Natural killer cell treated with Interleukin-12 subunit alpha and Interleukin-12 subunit beta and Interleukin-15 and Interleukin-18, amount 100 ng/mL, for 72 hours (primary cell): ENCODE results near the gene GCC2. TPM values are rescaled to one million over a fixed set of nuclear protein-coding genes. Genes with fewer than 3 reads are reported as not detected.
"Not testable (repeated sequence)": the region's sequence is repeated elsewhere in the genome, so short reads cannot be mapped to it uniquely, and the experiment has no call there.

Experiments
- ATAC-seq, 2 donors: fragments of 150-1000 bp; cut with Tn5 transposase in 1 of 2; sonication (Bioruptor Pico), chemical (Tn5 transposase) in 1 of 2; 2 replicates each; pipeline ENCODE4 v1.10.0; 2021
- DNase-seq: peaks from one replicate; pipeline ENCODE4 v3.0.0; 2022; ENCODE audit warnings: low spot score
- H3K27ac Mint-ChIP-seq, 2 donors: 1 replicate in 1 of 2; 2 replicates in 1 of 2; pipeline ENCODE4 v1.8.0; 2022; ENCODE audit warnings: mixed read lengths in 2 of 2, mild to moderate bottlenecking in 1 of 2, moderate library complexity in 1 of 2
- H3K27me3 Mint-ChIP-seq, 2 donors: 1 replicate in 1 of 2; 2 replicates in 1 of 2; pipeline ENCODE4 v1.8.0; 2022; ENCODE audit warnings: mixed read lengths in 2 of 2
- H3K36me3 Mint-ChIP-seq: one replicate; pipeline ENCODE4 v1.8.0; 2022; ENCODE audit warnings: mixed read lengths
- H3K4me1 Mint-ChIP-seq, 2 donors: 1 replicate in 1 of 2; 2 replicates in 1 of 2; pipeline ENCODE4 v1.8.0; 2022; ENCODE audit warnings: low read depth in 2 of 2, mixed read lengths in 2 of 2, mild to moderate bottlenecking in 1 of 2
- H3K4me3 Mint-ChIP-seq: one replicate; pipeline ENCODE4 v1.8.0; 2022; ENCODE audit warnings: mixed read lengths
- H3K9me3 Mint-ChIP-seq: 2 replicates; pipeline ENCODE4 v1.8.0; 2022; ENCODE audit warnings: mixed read lengths
- total RNA-seq, 2 donors: library from RNA; stranded (reverse); gene quantifications; one replicate each; pipeline ENCODE4 v1.2.3, GENCODE V29; 2022

The GCC2 gene
- total RNA-seq, 2 donors from 2014 or later: 36.4 to 41.8 TPM

- H3K36me3 Mint-ChIP-seq: peaks cover 55% of the 10 kb centered on the region
- H3K4me3 Mint-ChIP-seq, DNase-seq, H3K9me3 Mint-ChIP-seq, H3K27me3 Mint-ChIP-seq, ATAC-seq: not testable (repeated sequence)
- H3K27ac Mint-ChIP-seq: peak overlapping the region in 1 of 2 donors; percentile 22
- peaks cover 24 to 42% of the 10 kb centered on the region in 2 donors for H3K4me1 Mint-ChIP-seq
These were observed 4.5 kb downstream of the GCC2 start for GRCh38 chr2:108453530-108453929.

GRCh38 chr2:108454440-108454839, 5.4 kb downstream of the GCC2 start:
- peaks cover 5% of the 10 kb centered on the region for H3K9me3 Mint-ChIP-seq
- no peaks in the 10 kb centered on the region for H3K27me3 Mint-ChIP-seq
- DNase-seq: no peak
- H3K4me3 Mint-ChIP-seq: no peak overlapping the region
- peaks cover 62% of the 10 kb centered on the region for H3K36me3 Mint-ChIP-seq
- ATAC-seq: no peak
- peaks cover 22 to 46% of the 10 kb centered on the region in 2 donors for H3K4me1 Mint-ChIP-seq
- no peak overlapping the region for H3K27ac Mint-ChIP-seq

- ATAC-seq: no peak
- Mint-ChIP-seq H3K36me3 (peaks cover 66% of the 10 kb centered on the region), H3K4me1 (peaks cover 22 to 46% of the 10 kb centered on the region in 2 donors), H3K27ac (no peak overlapping the region), H3K4me3 (no peak overlapping the region), H3K9me3 (peaks cover 5% of the 10 kb centered on the region), H3K27me3 (no peaks in the 10 kb centered on the region)
- DNase-seq: no peak
These were observed 6.6 kb downstream of the GCC2 start for GRCh38 chr2:108455571-108455970.

GRCh38 chr2:108458082-108458481, 9.1 kb downstream of the GCC2 start:
- no peak overlapping the region for H3K4me3 Mint-ChIP-seq

GRCh38 chr2:108459441-108459840, 10.4 kb downstream of the GCC2 start:
- H3K36me3 Mint-ChIP-seq: peaks cover 67% of the 10 kb centered on the region
- no peak for DNase-seq
- ATAC-seq: no peak
- H3K27ac Mint-ChIP-seq: no peak overlapping the region
- peaks cover 26 to 44% of the 10 kb centered on the region in 2 donors for H3K4me1 Mint-ChIP-seq
- H3K9me3 Mint-ChIP-seq: peaks cover 5% of the 10 kb centered on the region
- H3K27me3 Mint-ChIP-seq: no peaks in the 10 kb centered on the region
- no peak overlapping the region for H3K4me3 Mint-ChIP-seq

More at GRCh38 chr2:108458082-108458481, 9.1 kb downstream of the GCC2 start:
- H3K9me3 Mint-ChIP-seq: peaks cover 5% of the 10 kb centered on the region
- H3K36me3 Mint-ChIP-seq: peaks cover 67% of the 10 kb centered on the region
- ATAC-seq: no peak
- no peaks in the 10 kb centered on the region for H3K27me3 Mint-ChIP-seq
- peaks cover 27 to 46% of the 10 kb centered on the region in 2 donors for H3K4me1 Mint-ChIP-seq
- H3K27ac Mint-ChIP-seq: no peak overlapping the region
- DNase-seq: no peak

GRCh38 chr2:108460345-108461037, 11.5 kb downstream of the GCC2 start:
- no peaks in the 10 kb centered on the region for H3K27me3 Mint-ChIP-seq
- H3K27ac Mint-ChIP-seq: peak overlapping the region; percentile 21 to 30
- DNase-seq: no peak
- peak overlapping the region; percentile 3 for H3K4me3 Mint-ChIP-seq
- H3K4me1 Mint-ChIP-seq: peaks cover 28 to 44% of the 10 kb centered on the region in 2 donors
- ATAC-seq: no peak
- H3K9me3 Mint-ChIP-seq: peaks cover 5% of the 10 kb centered on the region
- peaks cover 62% of the 10 kb centered on the region for H3K36me3 Mint-ChIP-seq

- DNase-seq: no peak
- Mint-ChIP-seq H3K36me3 (peaks cover 47% of the 10 kb centered on the region), H3K4me3 (no peak overlapping the region), H3K9me3 (no peaks in the 10 kb centered on the region), H3K27ac (peak overlapping the region in 1 of 2 donors; percentile 19), H3K4me1 (no peaks in the 10 kb centered on the region), H3K27me3 (no peaks in the 10 kb centered on the region)
- ATAC-seq: no peak
These were observed 28.1 kb downstream of the GCC2 start for GRCh38 chr2:108477099-108477498.

- DNase-seq (no peak), ATAC-seq (no peak)
- Mint-ChIP-seq H3K36me3 (peaks cover 11% of the 10 kb centered on the region), H3K27ac (no peak overlapping the region), H3K27me3 (no peaks in the 10 kb centered on the region), H3K4me3 (no peak overlapping the region), H3K4me1 (no peaks in the 10 kb centered on the region), H3K9me3 (no peaks in the 10 kb centered on the region)
These were observed 36.2 kb downstream of the GCC2 start for GRCh38 chr2:108485253-108485652.

GRCh38 chr2:108490506-108491122, 41.6 kb downstream of the GCC2 start:
- H3K4me1 Mint-ChIP-seq: no peaks in the 10 kb centered on the region
- no peaks in the 10 kb centered on the region for H3K36me3 Mint-ChIP-seq
- H3K9me3 Mint-ChIP-seq: no peaks in the 10 kb centered on the region

GRCh38 chr2:108491848-108492247, 42.8 kb downstream of the GCC2 start:
- H3K9me3 Mint-ChIP-seq: no peaks in the 10 kb centered on the region
- ATAC-seq (no peak), DNase-seq (no peak)
- no peaks in the 10 kb centered on the region for H3K27me3 Mint-ChIP-seq
- no peaks in the 10 kb centered on the region for H3K36me3 Mint-ChIP-seq
- H3K27ac Mint-ChIP-seq: no peak overlapping the region
- H3K4me1 Mint-ChIP-seq: no peaks in the 10 kb centered on the region
- no peak overlapping the region for H3K4me3 Mint-ChIP-seq

More at GRCh38 chr2:108490506-108491122, 41.6 kb downstream of the GCC2 start:
- Mint-ChIP-seq H3K27ac (no peak overlapping the region), H3K27me3 (no peaks in the 10 kb centered on the region), H3K4me3 (no peak overlapping the region)
- DNase-seq (no peak), ATAC-seq (no peak)

GRCh38 chr2:108492364-108492763, 43.4 kb downstream of the GCC2 start:
- ATAC-seq: no peak
- no peak for DNase-seq
- H3K4me1 Mint-ChIP-seq: no peaks in the 10 kb centered on the region
- H3K4me3 Mint-ChIP-seq: no peak overlapping the region
- H3K36me3 Mint-ChIP-seq: no peaks in the 10 kb centered on the region
- H3K27ac Mint-ChIP-seq: no peak overlapping the region
- no peaks in the 10 kb centered on the region for H3K9me3 Mint-ChIP-seq
- no peaks in the 10 kb centered on the region for H3K27me3 Mint-ChIP-seq

- H3K27ac Mint-ChIP-seq, DNase-seq, H3K9me3 Mint-ChIP-seq, ATAC-seq, H3K27me3 Mint-ChIP-seq, H3K36me3 Mint-ChIP-seq, H3K4me3 Mint-ChIP-seq, H3K4me1 Mint-ChIP-seq: not testable (repeated sequence)
These were observed 47.2 kb downstream of the GCC2 start for GRCh38 chr2:108496167-108496566.

GRCh38 chr2:108507620-108508019, 58.6 kb downstream of the GCC2 start:
- DNase-seq, H3K9me3 Mint-ChIP-seq, H3K36me3 Mint-ChIP-seq, H3K27ac Mint-ChIP-seq, H3K4me1 Mint-ChIP-seq, ATAC-seq, H3K27me3 Mint-ChIP-seq, H3K4me3 Mint-ChIP-seq: not testable (repeated sequence)

- not testable (repeated sequence) for H3K4me3 Mint-ChIP-seq, H3K27me3 Mint-ChIP-seq, H3K27ac Mint-ChIP-seq, H3K36me3 Mint-ChIP-seq, H3K4me1 Mint-ChIP-seq, H3K9me3 Mint-ChIP-seq, ATAC-seq, DNase-seq
These were observed 63.4 kb downstream of the GCC2 start for GRCh38 chr2:108512431-108512830.
